HCT116 (cell line): ENCODE data around the gene TSR1. TPM values are rescaled to one million over a fixed set of nuclear protein-coding genes. Genes with fewer than 3 reads are reported as not detected.

Experiments used
- ATAC-seq: fragments of 200-7000 bp; cut with Tn5 transposase; 2 replicates; pipeline ENCODE4 v1.9.1; 2020; ENCODE audit warnings: mild to moderate bottlenecking, moderate library complexity
- BruUV-seq: library from RNA; stranded (reverse); fragments of 400-500 nt; replicated peaks from 2 replicates; lab custom pipeline; 2021; lab: Mats Ljungman, UMichigan
- CTCF ChIA-PET: fragments of 300-600 bp; sonication (Branson Sonifier 250); formaldehyde crosslinking; loops from one replicate; lab custom pipeline; 2021; ENCODE audit warnings: antibody characterized with exemption; lab: Charles Lee
- POLR2A ChIA-PET: fragments of 300-600, 350-600 bp; sonication (Branson Sonifier 250); formaldehyde crosslinking; loops from one replicate; lab custom pipeline; 2021; ENCODE audit warnings: antibody characterized with exemption; lab: Charles Lee
- RAD21 ChIA-PET, 2 experiments: fragments of 300-600 bp; sonication (Branson Sonifier 250); formaldehyde crosslinking; loops; one replicate each; lab custom pipeline; 2023; ENCODE audit warnings: low total read pairs in 2 of 2; ENCODE audit not compliant: uncharacterized antibody in 2 of 2, unreplicated experiment in 2 of 2, low non-redundant PET in 1 of 2; lab: Charles Lee
- DNase-seq: peaks from one replicate; pipeline ENCODE4 v3.0.0-alpha.2; 2010; ENCODE audit warnings: low read depth, low spot score
- H2AFZ ChIP-seq: fragments of 200-600 bp; shearing (Covaris generic), sonication (generic); 2 replicates; pipeline ENCODE4 v1.6.1; 2017; ENCODE audit warnings: low read depth, mixed run types, mixed read lengths, antibody characterized with exemption, low read length; ENCODE audit not compliant: poor library complexity, severe bottlenecking
- H3K27ac ChIP-seq: 2 replicates; pipeline ENCODE4 v1.5.1; 2012; ENCODE audit warnings: low read depth, low read length
- H3K27me3 ChIP-seq: fragments of 200-600 bp; sonication (generic); 2 replicates; pipeline ENCODE4 v1.6.1; 2016; ENCODE audit warnings: mixed run types, low read length, mixed read lengths; ENCODE audit not compliant: insufficient read depth
- H3K36me3 ChIP-seq, 2 experiments: fragments of 200-500 bp in 1 of 2; fragments of 200-600 bp in 1 of 2; sonication (Bioruptor generic) in 1 of 2; sonication (generic) in 1 of 2; 2 replicates each; pipeline versions ENCODE4 v1.5.1 to v1.6.1; 2014 to 2016; ENCODE audit warnings: low read length in 2 of 2, inconsistent platforms in 1 of 2, mixed read lengths in 1 of 2, mixed run types in 1 of 2; ENCODE audit not compliant: insufficient read depth in 2 of 2, control insufficient read depth in 1 of 2
- H3K4me1 ChIP-seq, 2 experiments: fragments of 200-600 bp in 1 of 2; sonication (generic) in 1 of 2; 2 replicates each; pipeline versions ENCODE4 v1.5.1 to v1.6.1; 2012 to 2017; ENCODE audit warnings: low read length in 2 of 2, inconsistent platforms in 1 of 2, mild to moderate bottlenecking in 1 of 2, mixed read lengths in 1 of 2, mixed run types in 1 of 2, moderate library complexity in 1 of 2; ENCODE audit not compliant: insufficient read depth in 2 of 2, control insufficient read depth in 1 of 2
- H3K4me2 ChIP-seq: fragments of 200-600 bp; sonication (generic); 2 replicates; pipeline ENCODE4 v1.6.1; 2017; ENCODE audit warnings: mixed run types, low read length, mixed read lengths
- H3K4me3 ChIP-seq, 2 experiments: fragments of 200-600 bp in 1 of 2; sonication (generic) in 1 of 2; replicated peaks in 1 of 2; 2 replicates each; pipeline ENCODE4 v1.5.1; 2011 to 2016; ENCODE audit warnings: low read length in 2 of 2, control low read depth in 1 of 2, low read depth in 1 of 2, mild to moderate bottlenecking in 1 of 2, mixed read lengths in 1 of 2, mixed run types in 1 of 2
- H3K79me2 ChIP-seq: fragments of 200-600 bp; sonication (generic); 2 replicates; pipeline ENCODE4 v1.6.1; 2017; ENCODE audit warnings: mild to moderate bottlenecking, mixed run types, low read length, moderate library complexity, mixed read lengths; ENCODE audit not compliant: insufficient read depth
- H3K9ac ChIP-seq: fragments of 200-600 bp; sonication (generic); 2 replicates; pipeline ENCODE4 v1.6.1; 2016; ENCODE audit warnings: low read length, mixed read lengths
- H3K9me2 ChIP-seq: fragments of 200-600 bp; sonication (generic), shearing (Covaris generic); 2 replicates; pipeline ENCODE4 v1.6.1; 2017; ENCODE audit warnings: mixed run types, mild to moderate bottlenecking, moderate library complexity; ENCODE audit not compliant: insufficient read depth
- H3K9me3 ChIP-seq, 2 experiments: fragments of 200-500 bp in 1 of 2; fragments of 200-600 bp in 1 of 2; sonication (Bioruptor generic) in 1 of 2; sonication (generic) in 1 of 2; 2 replicates each; pipeline ENCODE4 v1.6.1; 2014 to 2017; ENCODE audit warnings: low read length in 2 of 2, mixed read lengths in 2 of 2, inconsistent platforms in 1 of 2, low read depth in 1 of 2, mild to moderate bottlenecking in 1 of 2, mixed run types in 1 of 2, moderate library complexity in 1 of 2; ENCODE audit not compliant: control insufficient read depth in 1 of 2, insufficient read depth in 1 of 2
- H4K20me1 ChIP-seq: fragments of 200-600 bp; sonication (generic), shearing (Covaris generic); 2 replicates; pipeline ENCODE4 v1.6.1; 2017; ENCODE audit warnings: mixed run types, mild to moderate bottlenecking, moderate library complexity; ENCODE audit not compliant: insufficient read depth
- CBX3 ChIP-seq: IDR thresholded peaks from 2 replicates; pipeline ENCODE4 v1.6.1; 2012; ENCODE audit warnings: low read depth
- EZH2 ChIP-seq: fragments of 200-600 bp; sonication (generic); IDR thresholded peaks from 2 replicates; pipeline ENCODE4 v1.6.1; 2017; ENCODE audit warnings: antibody characterized with exemption, mixed run types
- POLR2A ChIP-seq: IDR thresholded peaks from 2 replicates; pipeline ENCODE4 v1.7.0; 2011; ENCODE audit warnings: borderline replicate concordance; ENCODE audit not compliant: insufficient read depth, insufficient read length; ENCODE audit errors: extremely low read depth
- POLR2AphosphoS5 ChIP-seq: IDR thresholded peaks from 2 replicates; pipeline ENCODE4 v1.6.1; 2011; ENCODE audit warnings: mild to moderate bottlenecking, low read depth, low read length, moderate library complexity
- RAD21 ChIP-seq: IDR thresholded peaks from 2 replicates; pipeline ENCODE4 v1.6.1; 2012; ENCODE audit warnings: low read depth, mild to moderate bottlenecking
- TCF7L2 ChIP-seq: IDR thresholded peaks from 2 replicates; pipeline ENCODE4 v1.7.0; 2011; ENCODE audit warnings: borderline replicate concordance, inconsistent platforms; ENCODE audit not compliant: insufficient read depth, insufficient read length; ENCODE audit errors: extremely low read depth
- YY1 ChIP-seq: IDR thresholded peaks from 2 replicates; pipeline ENCODE4 v1.6.1; 2011; ENCODE audit warnings: low read length, low read depth, moderate library complexity, mild to moderate bottlenecking; ENCODE audit not compliant: insufficient replicate concordance; ENCODE audit errors: extremely low read depth
- intact Hi-C: fragments of 100-400 bp; cut with micrococcal nuclease; formaldehyde crosslinking; loops from 2 replicates; pipeline ENCODE4 v1.10.0; 2022
- total RNA-seq: library from RNA; stranded (reverse); gene quantifications from one replicate; pipeline ENCODE4 v1.2.1, GENCODE V29; 2021; ENCODE audit not compliant: unreplicated experiment
- TF ChIP-seq, protein P1 (sequence below): IDR thresholded peaks from 2 replicates; pipeline ENCODE4 v1.6.1; 2011; ENCODE audit warnings: mild to moderate bottlenecking, low read length, moderate library complexity; ENCODE audit not compliant: insufficient replicate concordance; ENCODE audit errors: extremely low read depth
- TF ChIP-seq, protein P2 (sequence below): IDR thresholded peaks from 2 replicates; pipeline ENCODE4 v1.6.1; 2012
- TF ChIP-seq, protein P3 (sequence below), 3 experiments: fragments of 200-600 bp in 1 of 3; sonication (generic) in 1 of 3; IDR thresholded peaks in 2 of 3; conservative IDR thresholded peaks in 1 of 3; 2 replicates each; pipeline ENCODE4 v1.5.1; 2012 to 2017; ENCODE audit warnings: low read depth in 2 of 3, low read length in 2 of 3, antibody characterized with exemption in 1 of 3, borderline replicate concordance in 1 of 3, control low read depth in 1 of 3, mild to moderate bottlenecking in 1 of 3, mixed read lengths in 1 of 3, mixed run types in 1 of 3, moderate library complexity in 1 of 3; ENCODE audit not compliant: insufficient read depth in 1 of 3

The TSR1 gene
- total RNA-seq, 1 experiment from 2014 or later, result 77.2 TPM

DNA sequence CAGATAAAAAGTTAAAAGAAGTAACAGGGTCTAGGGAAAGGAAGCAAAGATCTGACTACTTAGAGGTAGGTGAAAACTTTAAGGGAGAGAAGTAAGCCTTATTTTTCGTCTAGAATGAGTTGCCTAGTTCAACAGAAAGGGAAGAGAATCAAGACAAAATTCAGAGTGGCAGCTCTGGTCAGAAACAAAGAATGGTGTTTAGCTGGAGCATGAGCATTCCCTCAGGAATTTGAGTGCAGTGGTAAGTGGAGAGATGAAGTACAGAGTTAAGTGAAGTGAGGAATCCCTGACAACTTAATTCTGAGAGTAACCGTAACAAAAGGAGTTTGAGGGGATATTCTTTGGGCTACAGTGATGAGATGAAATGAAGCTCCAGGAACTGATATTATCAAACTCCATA is 44.2 kb downstream of the TSR1 start:
- CTCF ChIA-PET, result no interaction called here
- no peak for DNase-seq
- no peak overlapping the region for H3K9ac ChIP-seq
- H3K4me2 ChIP-seq, result no peak overlapping the region
- H3K9me3 ChIP-seq, result no peaks in the 10 kb centered on the region
- no peaks in the 10 kb centered on the region for H3K27me3 ChIP-seq
- intact Hi-C loops, result no loop called here
- no peaks in the 10 kb centered on the region for H3K4me1 ChIP-seq
- RAD21 ChIA-PET, result no interaction called here
- H3K79me2 ChIP-seq, result peaks cover 31% of the 10 kb centered on the region
- POLR2A ChIA-PET, result interaction anchor here (1.0 kb wide), 1 partner anchor 11 kb away, joined by 3 read pairs; the partner anchor contains the start of genes SMG6 and SRR
- H3K9me2 ChIP-seq, result no peaks in the 10 kb centered on the region
- BruUV-seq, result no TSS peak
- H3K4me3 ChIP-seq, result no peak overlapping the region
- TF ChIP-seq, protein P1, sequence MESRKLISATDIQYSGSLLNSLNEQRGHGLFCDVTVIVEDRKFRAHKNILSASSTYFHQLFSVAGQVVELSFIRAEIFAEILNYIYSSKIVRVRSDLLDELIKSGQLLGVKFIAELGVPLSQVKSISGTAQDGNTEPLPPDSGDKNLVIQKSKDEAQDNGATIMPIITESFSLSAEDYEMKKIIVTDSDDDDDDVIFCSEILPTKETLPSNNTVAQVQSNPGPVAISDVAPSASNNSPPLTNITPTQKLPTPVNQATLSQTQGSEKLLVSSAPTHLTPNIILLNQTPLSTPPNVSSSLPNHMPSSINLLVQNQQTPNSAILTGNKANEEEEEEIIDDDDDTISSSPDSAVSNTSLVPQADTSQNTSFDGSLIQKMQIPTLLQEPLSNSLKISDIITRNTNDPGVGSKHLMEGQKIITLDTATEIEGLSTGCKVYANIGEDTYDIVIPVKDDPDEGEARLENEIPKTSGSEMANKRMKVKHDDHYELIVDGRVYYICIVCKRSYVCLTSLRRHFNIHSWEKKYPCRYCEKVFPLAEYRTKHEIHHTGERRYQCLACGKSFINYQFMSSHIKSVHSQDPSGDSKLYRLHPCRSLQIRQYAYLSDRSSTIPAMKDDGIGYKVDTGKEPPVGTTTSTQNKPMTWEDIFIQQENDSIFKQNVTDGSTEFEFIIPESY, result no peak
- TF ChIP-seq, all 23 proteins: peak for 0
- no peak for ATAC-seq
- H4K20me1 ChIP-seq, result no peaks in the 10 kb centered on the region
- peaks cover 8 to 38% of the 10 kb centered on the region in 2 experiments; a peak in 3 of 4 replicates for H3K36me3 ChIP-seq
- H3K27ac ChIP-seq, result no peak overlapping the region
- H2AFZ ChIP-seq, result no peak overlapping the region

GRCh38 chr17:2289878-2290478 is 46.3 kb downstream of the TSR1 start:
- BruUV-seq, result no TSS peak
- Histone ChIP-seq H2AFZ (no peak overlapping the region), H3K9ac (no peak overlapping the region), H3K4me2 (no peak overlapping the region), H3K36me3 (peaks cover 6 to 20% of the 10 kb centered on the region in 2 experiments; a peak in 3 of 4 replicates), H3K4me3 (no peak overlapping the region), H3K9me2 (no peaks in the 10 kb centered on the region), H4K20me1 (peaks cover 2% of the 10 kb centered on the region; the same call in 1 of the 2 replicates), H3K79me2 (peaks cover 12% of the 10 kb centered on the region), H3K9me3 (no peaks in the 10 kb centered on the region), H3K4me1 (no peaks in the 10 kb centered on the region)
- POLR2A ChIA-PET, result no interaction called here
- CTCF ChIA-PET, result no interaction called here
- DNase-seq (no peak), ATAC-seq (no peak)
- intact Hi-C loops, result no loop called here
- RAD21 ChIA-PET, result no interaction called here
- no peak for TF ChIP-seq TCF7L2
- TF ChIP-seq YY1, result no peak
- no peak for TF ChIP-seq POLR2A
- TF ChIP-seq EZH2, result no peak
- TF ChIP-seq, protein P2, sequence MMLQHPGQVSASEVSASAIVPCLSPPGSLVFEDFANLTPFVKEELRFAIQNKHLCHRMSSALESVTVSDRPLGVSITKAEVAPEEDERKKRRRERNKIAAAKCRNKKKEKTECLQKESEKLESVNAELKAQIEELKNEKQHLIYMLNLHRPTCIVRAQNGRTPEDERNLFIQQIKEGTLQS, result no peak
- TF ChIP-seq, protein P3, sequence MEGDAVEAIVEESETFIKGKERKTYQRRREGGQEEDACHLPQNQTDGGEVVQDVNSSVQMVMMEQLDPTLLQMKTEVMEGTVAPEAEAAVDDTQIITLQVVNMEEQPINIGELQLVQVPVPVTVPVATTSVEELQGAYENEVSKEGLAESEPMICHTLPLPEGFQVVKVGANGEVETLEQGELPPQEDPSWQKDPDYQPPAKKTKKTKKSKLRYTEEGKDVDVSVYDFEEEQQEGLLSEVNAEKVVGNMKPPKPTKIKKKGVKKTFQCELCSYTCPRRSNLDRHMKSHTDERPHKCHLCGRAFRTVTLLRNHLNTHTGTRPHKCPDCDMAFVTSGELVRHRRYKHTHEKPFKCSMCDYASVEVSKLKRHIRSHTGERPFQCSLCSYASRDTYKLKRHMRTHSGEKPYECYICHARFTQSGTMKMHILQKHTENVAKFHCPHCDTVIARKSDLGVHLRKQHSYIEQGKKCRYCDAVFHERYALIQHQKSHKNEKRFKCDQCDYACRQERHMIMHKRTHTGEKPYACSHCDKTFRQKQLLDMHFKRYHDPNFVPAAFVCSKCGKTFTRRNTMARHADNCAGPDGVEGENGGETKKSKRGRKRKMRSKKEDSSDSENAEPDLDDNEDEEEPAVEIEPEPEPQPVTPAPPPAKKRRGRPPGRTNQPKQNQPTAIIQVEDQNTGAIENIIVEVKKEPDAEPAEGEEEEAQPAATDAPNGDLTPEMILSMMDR (IDR thresholded peaks at IDR 0.05 in 2 of 3, conservative IDR thresholded peaks at IDR 0.05 in 1 of 3; ENCODE audit: borderline replicate concordance in 1 of 3, insufficient read depth in 1 of 3, low read depth in 2 of 3, low read length in 2 of 3), result no peak
- TF ChIP-seq RAD21, result no peak
- no peak for TF ChIP-seq CBX3
- TF ChIP-seq POLR2AphosphoS5, result no peak
- TF ChIP-seq, all 23 proteins: peak for 0
- Histone ChIP-seq H3K27ac (no peak overlapping the region), H3K27me3 (no peaks in the 10 kb centered on the region)
